GM12878 (cell line): ENCODE results near the gene ANKAR. TPM values are rescaled to one million over a fixed set of nuclear protein-coding genes. Genes with fewer than 3 reads are reported as not detected.

Source experiments
- ATAC-seq: fragments of 200-7000 bp; cut with Tn5 transposase; 3 replicates; pipeline ENCODE4 v1.9.1; 2020; ENCODE audit warnings: mild to moderate bottlenecking, moderate library complexity
- BruUV-seq: library from RNA; stranded (reverse); fragments of 400-500 nt; replicated peaks from 2 replicates; lab custom pipeline; 2021; lab: Mats Ljungman, UMichigan
- CTCF ChIA-PET: fragments of 300-600 bp; sonication (Branson Sonifier 250); formaldehyde crosslinking; extraction: SDS; loops from one replicate; lab custom pipeline; 2021; ENCODE audit warnings: inconsistent platforms; lab: Yijun Ruan, JAX
- POLR2A ChIA-PET: fragments of 350-600 bp; formaldehyde crosslinking; extraction: SDS; loops from one replicate; lab custom pipeline; 2021; ENCODE audit warnings: inconsistent platforms; lab: Charles Lee
- RAD21 ChIA-PET: fragments of 300-600 bp; sonication (Branson Sonifier 250); formaldehyde crosslinking; loops from one replicate; lab custom pipeline; 2023; ENCODE audit warnings: antibody characterized with exemption; ENCODE audit not compliant: unreplicated experiment; lab: Charles Lee
- SMC1A ChIA-PET: fragments of 300-600 bp; sonication (Branson Sonifier 250); formaldehyde crosslinking; loops from one replicate; lab custom pipeline; 2023; ENCODE audit not compliant: unreplicated experiment, uncharacterized antibody; lab: Charles Lee
- DNase-seq: peaks from one replicate; pipeline ENCODE4 v3.0.0-alpha.2; 2011; ENCODE audit warnings: low read depth, low spot score
- FAIRE-seq: peaks from 3 replicates; lab custom pipeline; 2011; peaks lifted over from hg19 to GRCh38; lab: Jason Lieb, UNC
- H2AFZ ChIP-seq: 2 replicates; pipeline ENCODE4 v1.6.0; 2011; ENCODE audit warnings: low read depth, low read length, control low read depth; ENCODE audit not compliant: control insufficient read depth
- H3K27ac ChIP-seq: 2 replicates; pipeline ENCODE4 v1.5.1; 2011; ENCODE audit warnings: control low read depth; ENCODE audit not compliant: control insufficient read depth, insufficient read depth
- H3K27me3 ChIP-seq, 2 experiments: replicated peaks in 1 of 2; 2 replicates each; pipeline versions ENCODE4 v1.6.0 to v1.6.1; 2011; ENCODE audit warnings: low read length in 1 of 2; ENCODE audit not compliant: control insufficient read depth in 2 of 2, insufficient read depth in 2 of 2
- H3K36me3 ChIP-seq, 2 experiments: 2 replicates each; pipeline ENCODE4 v1.5.1; 2011; ENCODE audit warnings: low read length in 1 of 2; ENCODE audit not compliant: control insufficient read depth in 2 of 2, insufficient read depth in 2 of 2
- H3K4me1 ChIP-seq: 2 replicates; pipeline ENCODE4 v1.6.1; 2011; ENCODE audit warnings: mild to moderate bottlenecking, low read length, moderate library complexity, mixed read lengths; ENCODE audit not compliant: control insufficient read depth, insufficient read depth
- H3K4me2 ChIP-seq: 2 replicates; pipeline ENCODE4 v1.6.0; 2011; ENCODE audit warnings: control low read depth; ENCODE audit not compliant: control insufficient read depth, insufficient read depth
- H3K4me3 ChIP-seq: fragments of 200-600 bp; sonication (generic); 2 replicates; pipeline ENCODE4 v1.5.1; 2016
- H3K79me2 ChIP-seq: 2 replicates; pipeline ENCODE4 v1.6.0; 2011; ENCODE audit warnings: low read length; ENCODE audit not compliant: control insufficient read depth, insufficient read depth
- H3K9ac ChIP-seq: 2 replicates; pipeline ENCODE4 v1.8.0; 2011; ENCODE audit warnings: low read length, control low read depth, mixed read lengths; ENCODE audit not compliant: control insufficient read depth, insufficient read depth
- H3K9me3 ChIP-seq: replicated peaks from 3 replicates; pipeline ENCODE4 v1.5.1; 2011; ENCODE audit warnings: mild to moderate bottlenecking, low read length; ENCODE audit not compliant: control insufficient read depth, insufficient read depth
- H4K20me1 ChIP-seq: 2 replicates; pipeline ENCODE4 v1.6.0; 2011; ENCODE audit not compliant: control insufficient read depth, insufficient read depth
- ATF2 ChIP-seq: IDR thresholded peaks from 2 replicates; pipeline ENCODE4 v1.6.1; 2012; ENCODE audit warnings: low read length, inconsistent platforms
- BMI1 ChIP-seq: fragments of 450-650 bp; IDR thresholded peaks from 2 replicates; pipeline ENCODE4 v1.6.1; 2016; ENCODE audit warnings: mild to moderate bottlenecking, moderate library complexity, borderline replicate concordance
- CTCF ChIP-seq, 3 experiments: IDR thresholded peaks in 2 of 3; conservative IDR thresholded peaks in 1 of 3; 2 replicates each; pipeline ENCODE4 v1.5.1; 2011; ENCODE audit warnings: low read depth in 3 of 3, low read length in 3 of 3, mild to moderate bottlenecking in 3 of 3, control low read depth in 2 of 3, moderate library complexity in 2 of 3, inconsistent platforms in 1 of 3, mixed read lengths in 1 of 3; ENCODE audit not compliant: control insufficient read depth in 2 of 3, insufficient read depth in 1 of 3; ENCODE audit errors: extremely low read depth in 1 of 3
- LARP7 ChIP-seq: fragments of 450-650 bp; IDR thresholded peaks from 2 replicates; pipeline ENCODE4 v1.6.1; 2017; ENCODE audit warnings: mild to moderate bottlenecking
- NFIC ChIP-seq: IDR thresholded peaks from 2 replicates; pipeline ENCODE4 v1.6.1; 2012; ENCODE audit warnings: low read depth, mild to moderate bottlenecking, inconsistent platforms, low read length, moderate library complexity
- POLR2A ChIP-seq: IDR thresholded peaks from 2 replicates; pipeline ENCODE4 v1.6.1; 2011; ENCODE audit warnings: low read depth, mild to moderate bottlenecking, low read length
- PRDM15 ChIP-seq: fragments of 450-650 bp; formaldehyde crosslinking; IDR thresholded peaks from 2 replicates; pipeline ENCODE4 v1.4.0; 2020; ENCODE audit warnings: mild to moderate bottlenecking, moderate library complexity
- ZBTB4 ChIP-seq: fragments of 450-650 bp; formaldehyde crosslinking; IDR thresholded peaks from 2 replicates; pipeline ENCODE4 v1.4.0; 2022; ENCODE audit warnings: mild to moderate bottlenecking, moderate library complexity
- WGBS: methylation state at CpG from one replicate; pipeline ENCODE4 v1.1.6; 2016; ENCODE audit warnings: low lambda C conversion rate; ENCODE audit not compliant: insufficient replicate concordance, insufficient coverage; ENCODE audit errors: missing lambda C conversion rate; 5-methylcytosine and 5-hydroxymethylcytosine counted together
- in situ Hi-C: fragments of 300-500 bp; cut with MboI; formaldehyde crosslinking; loops from 9 replicates; pipeline ENCODE4 v1.14.3; 2018; ENCODE audit warnings: mixed read lengths
- intact Hi-C: fragments of 100-400 bp; cut with micrococcal nuclease; formaldehyde crosslinking; loops from one replicate; pipeline ENCODE4 v1.14.2; 2022; ENCODE audit not compliant: unreplicated experiment
- polyA plus RNA-seq, 11 experiments: library from polyadenylated mRNA; depleted of rRNA in 4 of 11; unstranded in 6 of 11; stranded (reverse) in 5 of 11; fragments of >200 nt; fragmentation: Nextera tagmentation in 4 of 11; fragmentation: Illumina TruSeq in 1 of 11; extraction: Ambion mirVana in 4 of 11; extraction: Trizol in 1 of 11; gene quantifications; 1 replicate in 1 of 11; 2 replicates in 10 of 11; pipeline versions ENCODE4 v1.2.1 to v1.2.3, GENCODE V29; 2011 to 2016; ENCODE audit warnings: inconsistent platforms in 2 of 11, missing spikeins in 2 of 11, low read depth in 1 of 11
- total RNA-seq, 4 experiments: library from RNA; depleted of rRNA in 3 of 4; stranded (reverse); fragments of >200 nt in 3 of 4; fragmentation: Illumina TruSeq in 1 of 4; extraction: Trizol in 1 of 4; gene quantifications; 2 replicates each; pipeline versions ENCODE4 v1.2.1 to v1.2.3, GENCODE V29; 2013 to 2021

Gene ANKAR
- total and polyA plus RNA-seq, 10 of the 15 experiments (the other 5 are each of a cell fraction or from before 2014, with no cell fraction given), result 1.3 to 4.2 (median 2.7) TPM

GRCh38 chr2:189659734-189660133 is 14.7 kb upstream of the ANKAR start:
- Histone ChIP-seq H3K4me3 (no peak overlapping the region), H3K4me2 (no peak overlapping the region), H3K36me3 (no peaks in the 10 kb centered on the region), H2AFZ (no peak overlapping the region), H4K20me1 (no peaks in the 10 kb centered on the region), H3K4me1 (peaks cover 13% of the 10 kb centered on the region; the same call in 1 of the 2 replicates), H3K79me2 (peaks cover 29% of the 10 kb centered on the region), H3K27ac (no peak overlapping the region), H3K27me3 (no peaks in the 10 kb centered on the region), H3K9me3 (no peaks in the 10 kb centered on the region), H3K9ac (no peak overlapping the region)
- POLR2A ChIA-PET, result no interaction called here
- no TSS peak for BruUV-seq
- WGBS, result 84% methylated on average over 2 of the region's 2 CpGs
- in situ Hi-C loops, result no loop called here
- DNase-seq (no peak), ATAC-seq (no peak), FAIRE-seq (no peak)
- SMC1A ChIA-PET, result interaction anchor here (0.9 to 6.9 kb wide), 17 partner anchors 9 to 479 kb away, joined by 3 to 71 read pairs (median 5); partner anchors contain the start of gene ANKAR
- CTCF ChIA-PET, result interaction anchor here (0.6 to 9.9 kb wide), 17 partner anchors 9 to 594 kb away, joined by 3 to 163 read pairs (median 6); partner anchors contain the start of genes ANKAR and OSGEPL1
- intact Hi-C loops, result loop anchor here (2.0 to 5.0 kb wide), 5 partner anchors 103 to 523 kb away; partner anchors contain the start of genes ORMDL1, OSGEPL1 and PMS1
- RAD21 ChIA-PET, result interaction anchor here (1.0 to 2.1 kb wide), 5 partner anchors 37 to 411 kb away, joined by 4 to 6 read pairs (median 4); partner anchors contain the start of gene OSGEPL1
- no peak for TF ChIP-seq ATF2
- TF ChIP-seq CTCF (IDR thresholded peaks at IDR 0.05 in 2 of 3, conservative IDR thresholded peaks at IDR 0.05 in 1 of 3; ENCODE audit: control insufficient read depth in 2 of 3, extremely low read depth in 1 of 3, insufficient read depth in 1 of 3, low read depth in 3 of 3, low read length in 3 of 3), result no peak
- no peak for TF ChIP-seq PRDM15 (CRISPR knock-in tag)
- TF ChIP-seq LARP7, result no peak
- no peak for TF ChIP-seq NFIC
- no peak for TF ChIP-seq BMI1
- no peak for TF ChIP-seq ZBTB4 (CRISPR knock-in tag)
- TF ChIP-seq POLR2A, result no peak
